COLO668 (cell line): ENCODE measurements around the gene PTGDS.
A peak's percentile ranks its signal among the peaks of the same experiment; 100 is the strongest.

Experiments
- DNase-seq: peaks from one replicate; lab custom pipeline; 2025; ENCODE audit not compliant: unreplicated experiment; lab: John Stamatoyannopoulos, UW

Gene PTGDS

GRCh38 chr9:136977223-136977622 lies at the start of gene PTGDS:
TSS of gene PTGDS (plus strand) at chr9:136977504. CDS start at chr9:136977579, 75 bp downstream.
- DNase-seq: no peak

- no peak for DNase-seq
Measured at GRCh38 chr9:136928591-136928990, 48.7 kb upstream of the PTGDS start.

GRCh38 chr9:136930014-136930413 lies 47.3 kb upstream of the PTGDS start:
- no peak for DNase-seq

GRCh38 chr9:136931611-136932130 lies 45.6 kb upstream of the PTGDS start:
- no peak for DNase-seq

GRCh38 chr9:136934277-136934676 lies 43.0 kb upstream of the PTGDS start:
- no peak for DNase-seq

- DNase-seq: no peak
Measured at GRCh38 chr9:136935651-136936050, 41.7 kb upstream of the PTGDS start.

GRCh38 chr9:136936645-136937170 lies 40.6 kb upstream of the PTGDS start:
- DNase-seq: no peak

- DNase-seq: no peak
Measured at GRCh38 chr9:136937186-136938001, 39.9 kb upstream of the PTGDS start.

GRCh38 chr9:136939431-136939995 lies 37.8 kb upstream of the PTGDS start:
- DNase-seq: no peak

GRCh38 chr9:136939996-136940525 lies 37.2 kb upstream of the PTGDS start:
- DNase-seq: no peak

- DNase-seq: no peak
Measured at GRCh38 chr9:136940526-136941230, 36.6 kb upstream of the PTGDS start.

GRCh38 chr9:136941231-136942111 lies 35.8 kb upstream of the PTGDS start:
- DNase-seq: no peak

GRCh38 chr9:136942112-136942880 lies 35.0 kb upstream of the PTGDS start:
- no peak for DNase-seq

- DNase-seq: no peak
Measured at GRCh38 chr9:136942881-136943230, 34.4 kb upstream of the PTGDS start.

GRCh38 chr9:136943291-136944211 lies 33.8 kb upstream of the PTGDS start:
- DNase-seq: peak; percentile 66

GRCh38 chr9:136944212-136944518 lies 33.1 kb upstream of the PTGDS start:
- peak; percentile 88 for DNase-seq

GRCh38 chr9:136944519-136945332 lies 32.6 kb upstream of the PTGDS start, which contains the start of the genes C8G and FBXW5:
TSS of gene C8G (plus strand) at chr9:136945243. CDS start at chr9:136945321, 78 bp downstream.
TSS of gene FBXW5 (minus strand) at chr9:136944738. CDS start at chr9:136944083, 655 bp downstream.
- peak; percentile 99 for DNase-seq
